HG02938 (cell line): ENCODE data around the gene MFSD11.
A peak's percentile ranks its signal among the peaks of the same experiment; 100 is the strongest.
"Not testable (repeated sequence)": the region's sequence is repeated elsewhere in the genome, so short reads cannot be mapped to it uniquely, and the experiment has no call there.

ENCODE experiments used
- ATAC-seq: cut with Tn5 transposase; IDR thresholded peaks from one replicate; pipeline ENCODE4 v1.9.1; 2021; ENCODE audit warnings: mild to moderate bottlenecking, moderate library complexity; ENCODE audit not compliant: unreplicated experiment

MFSD11 gene

DNA sequence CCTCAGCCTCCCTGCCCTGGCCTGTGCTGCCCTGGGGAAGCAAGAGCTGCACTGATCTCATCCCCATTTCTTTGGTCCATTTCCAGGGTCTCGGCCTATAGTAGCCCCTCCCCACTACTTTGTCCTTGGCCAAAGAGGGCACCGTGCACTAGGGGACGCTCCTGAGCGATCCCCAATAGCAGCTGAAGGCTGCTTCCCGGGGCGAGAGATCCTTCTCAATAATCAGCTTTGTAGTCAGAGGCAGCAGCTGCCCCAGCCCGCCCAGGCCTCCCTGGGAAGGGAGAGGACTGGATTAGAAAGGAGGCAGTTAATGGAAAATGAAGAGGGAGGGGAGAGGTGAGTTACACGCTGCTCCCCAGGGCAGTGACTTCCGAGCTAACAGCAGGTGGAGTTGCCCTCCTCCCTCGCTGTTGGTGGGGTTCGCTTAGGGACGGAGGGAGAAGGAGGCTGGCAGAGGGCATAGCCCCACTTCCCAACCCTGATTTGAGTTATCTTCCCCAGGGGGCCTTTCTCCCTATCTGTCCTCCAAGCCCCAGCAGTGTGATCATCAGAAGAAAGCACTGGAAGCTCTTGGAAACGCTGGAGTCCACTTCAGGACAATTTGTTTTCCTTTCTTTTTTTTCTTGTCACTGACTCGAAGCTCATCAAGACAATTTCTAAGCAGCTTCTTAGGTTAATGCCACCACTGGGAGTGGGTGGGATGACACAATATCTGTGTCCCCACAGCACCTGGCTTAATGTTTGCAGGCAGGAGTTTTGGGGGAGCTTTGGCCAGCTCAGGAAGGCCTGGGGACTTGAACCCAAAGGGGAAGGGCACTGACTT, 29.7 kb upstream of the MFSD11 start:
- ATAC-seq, result no peak

DNA sequence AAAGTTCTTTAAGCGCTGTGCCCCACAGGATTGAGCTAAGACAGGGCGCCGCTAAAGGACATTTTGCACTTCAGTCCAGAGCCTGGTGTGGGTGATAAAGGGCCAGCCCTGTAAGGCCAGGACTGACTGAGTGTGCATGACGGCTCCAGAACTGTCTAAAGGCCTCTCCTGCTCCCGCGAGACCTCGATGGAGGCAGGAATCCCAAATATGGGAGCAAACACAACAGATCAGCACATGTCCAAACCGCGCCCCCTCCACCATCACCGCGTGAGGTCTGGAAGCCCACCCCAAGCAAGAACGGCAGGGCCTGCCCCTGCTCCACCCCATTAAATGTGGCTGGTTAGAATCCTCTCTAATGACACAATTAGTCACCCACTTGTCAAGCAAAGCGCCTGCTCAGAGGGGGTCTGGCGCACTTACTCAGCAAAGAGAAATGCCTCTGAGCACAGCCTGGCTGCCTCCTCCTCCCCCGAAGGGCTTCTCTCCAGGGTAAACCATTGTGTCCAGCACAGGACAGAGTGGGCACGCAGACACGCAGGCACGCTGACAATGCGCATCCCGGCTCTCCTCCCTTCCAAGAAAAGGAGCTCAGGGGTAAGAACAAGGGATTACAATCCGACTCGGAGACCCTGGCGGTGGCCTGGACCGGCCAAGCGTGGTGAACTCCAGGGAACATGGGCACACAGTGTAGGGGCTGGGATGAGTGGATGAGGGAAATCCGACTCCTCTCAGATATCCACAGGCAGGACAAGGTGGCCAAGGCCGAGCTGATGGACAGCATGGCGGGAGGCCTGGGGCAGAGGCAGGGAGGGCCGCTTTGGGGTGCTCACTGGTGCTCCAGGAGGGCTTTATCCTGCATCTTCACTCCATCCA, 28.6 kb upstream of the MFSD11 start:
- ATAC-seq, result no peak

DNA sequence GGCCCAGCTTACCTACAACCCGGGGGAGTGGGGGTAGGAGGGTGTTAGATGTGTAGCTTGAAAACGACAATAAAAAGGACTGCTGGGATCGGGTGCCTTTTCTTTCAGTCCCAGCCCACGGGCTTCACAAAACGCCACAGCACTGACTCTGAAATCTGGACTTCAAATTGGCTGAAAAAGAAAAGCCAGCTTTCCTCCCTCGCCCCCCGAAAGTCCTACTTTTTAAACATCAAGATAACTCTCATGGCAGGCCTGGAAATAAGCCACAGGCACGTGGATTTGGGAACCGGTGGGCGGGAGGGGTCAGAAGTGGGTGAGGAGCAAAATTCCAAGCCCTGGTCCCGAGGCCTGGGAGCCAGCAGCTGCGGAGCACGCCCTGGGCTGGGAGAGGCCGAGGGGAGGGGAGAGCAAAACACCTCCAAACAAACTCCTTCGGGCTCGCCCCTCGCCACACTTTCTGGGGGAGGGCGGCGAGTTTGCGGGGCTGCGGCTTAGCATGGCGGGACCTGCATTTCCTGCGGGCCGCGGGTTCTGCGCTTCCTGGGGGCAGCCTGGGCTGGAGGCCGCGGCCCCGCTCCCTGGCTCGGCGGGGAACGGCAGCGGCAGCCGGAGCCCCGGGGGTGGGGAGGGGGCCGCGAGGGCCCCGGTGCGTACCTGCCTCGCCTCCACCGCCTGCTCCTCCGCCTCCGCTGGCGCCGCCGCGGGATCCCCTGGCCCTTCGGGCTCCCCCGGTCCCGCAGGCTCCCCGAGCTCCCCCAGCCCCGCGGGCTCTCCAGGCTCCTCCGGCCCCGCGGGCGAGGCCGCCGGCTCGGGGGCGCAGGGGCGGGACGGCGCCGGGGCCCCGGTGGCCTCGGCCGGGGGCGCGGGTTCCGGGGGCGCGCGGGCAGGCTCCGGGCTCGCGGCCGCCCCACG, 27.7 kb upstream of the MFSD11 start:
- not testable (repeated sequence) for ATAC-seq

DNA sequence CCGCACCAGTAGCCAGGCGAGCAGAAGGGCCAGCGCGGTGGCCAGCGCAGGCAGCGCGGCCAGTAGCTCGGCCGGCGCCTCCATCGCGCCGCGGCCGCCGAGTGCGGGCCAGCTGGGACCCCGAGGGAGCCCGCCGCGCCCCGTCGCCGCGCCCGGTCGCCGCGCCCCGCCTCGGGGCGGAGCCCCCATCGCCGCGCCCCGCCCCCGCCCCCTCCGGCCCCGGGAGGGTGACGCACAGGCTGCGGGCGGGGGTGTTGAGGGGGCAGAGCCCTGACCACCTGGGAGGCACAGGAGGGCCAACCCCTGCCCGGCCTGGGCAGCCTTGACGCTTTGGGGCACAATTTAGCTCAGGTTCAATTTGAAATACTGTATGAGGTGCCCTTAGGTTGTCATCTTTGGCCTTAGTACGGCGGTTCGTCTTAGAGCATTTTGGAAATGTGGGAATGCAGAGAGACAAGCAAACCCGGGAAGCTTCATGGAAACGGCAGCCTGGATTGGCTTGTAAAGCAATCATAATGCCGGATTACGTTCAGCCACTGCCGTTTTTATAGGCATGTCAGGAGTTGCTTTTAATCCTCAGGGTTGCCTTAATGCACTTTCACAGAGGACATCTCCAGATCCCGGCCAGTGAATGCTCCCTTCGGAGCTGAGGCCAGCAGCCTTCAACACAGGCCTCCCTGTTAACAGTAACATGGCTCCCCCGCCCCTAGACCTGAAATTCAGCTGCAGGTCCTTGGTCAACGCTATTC, 26.9 kb upstream of the MFSD11 start, which contains the start of gene MXRA7:
MXRA7 (minus strand) TSS at position 103 of the 749 bp plus-strand sequence; CDS start at position 84, 19 bp downstream.
- no peak for ATAC-seq

DNA sequence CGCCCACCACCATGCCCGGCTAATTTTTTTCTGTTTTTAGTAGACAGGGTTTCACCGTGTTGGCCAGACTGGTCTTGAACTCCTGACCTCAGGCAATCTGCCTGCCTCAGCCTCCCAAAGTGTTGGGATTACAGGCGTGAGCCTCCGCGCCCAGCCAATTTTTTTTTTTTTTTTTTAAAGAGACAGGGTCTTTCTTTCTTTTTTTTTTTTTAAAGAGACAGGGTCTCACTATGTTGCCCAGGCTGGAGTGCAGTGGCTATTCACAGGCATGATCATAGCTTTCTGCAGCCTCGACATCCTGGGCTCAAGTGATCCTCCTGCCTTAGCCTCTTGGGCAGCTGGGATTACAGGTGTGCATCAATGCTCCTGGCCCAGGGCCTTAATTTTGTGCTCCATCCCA, 25.6 kb upstream of the MFSD11 start:
- ATAC-seq, result not testable (repeated sequence)

DNA sequence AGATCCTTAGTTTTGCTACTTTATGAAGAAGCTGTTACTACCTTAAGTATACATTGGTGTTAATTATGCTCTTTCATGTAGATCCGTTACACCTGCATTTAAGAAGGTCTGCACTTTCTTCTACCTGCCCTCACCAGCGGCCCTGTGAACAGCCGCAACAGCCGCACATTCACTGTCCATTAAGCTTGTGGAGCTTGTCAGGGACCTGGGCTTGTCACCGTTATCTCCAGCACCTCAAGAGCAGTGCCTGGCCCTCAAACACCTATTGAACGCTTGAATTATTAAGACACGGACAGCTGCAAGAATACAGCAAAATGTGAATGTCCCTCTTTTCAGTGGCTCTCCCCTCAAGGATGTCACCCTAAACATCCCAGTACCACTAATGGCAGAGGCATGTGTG, 24.2 kb upstream of the MFSD11 start:
- ATAC-seq, result no peak

DNA sequence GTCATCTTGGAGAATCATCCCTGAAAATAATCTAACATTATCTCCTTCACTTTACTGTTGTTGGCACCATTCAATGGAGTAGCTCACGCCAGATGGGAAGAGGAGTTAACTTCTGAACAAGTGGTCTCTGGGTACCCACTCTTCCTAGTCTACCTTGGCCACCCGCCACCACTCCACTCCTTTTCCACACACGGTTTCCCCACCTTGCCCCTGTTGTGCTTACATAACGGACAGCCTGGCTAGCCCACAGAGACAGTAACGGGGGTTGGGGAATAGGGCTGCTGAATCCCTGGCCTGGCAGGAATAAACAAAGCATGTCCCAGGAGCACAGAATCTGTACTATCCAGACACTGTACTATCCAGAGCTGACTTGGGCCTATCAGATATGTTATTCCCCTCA, 23.6 kb upstream of the MFSD11 start:
- no peak for ATAC-seq

DNA sequence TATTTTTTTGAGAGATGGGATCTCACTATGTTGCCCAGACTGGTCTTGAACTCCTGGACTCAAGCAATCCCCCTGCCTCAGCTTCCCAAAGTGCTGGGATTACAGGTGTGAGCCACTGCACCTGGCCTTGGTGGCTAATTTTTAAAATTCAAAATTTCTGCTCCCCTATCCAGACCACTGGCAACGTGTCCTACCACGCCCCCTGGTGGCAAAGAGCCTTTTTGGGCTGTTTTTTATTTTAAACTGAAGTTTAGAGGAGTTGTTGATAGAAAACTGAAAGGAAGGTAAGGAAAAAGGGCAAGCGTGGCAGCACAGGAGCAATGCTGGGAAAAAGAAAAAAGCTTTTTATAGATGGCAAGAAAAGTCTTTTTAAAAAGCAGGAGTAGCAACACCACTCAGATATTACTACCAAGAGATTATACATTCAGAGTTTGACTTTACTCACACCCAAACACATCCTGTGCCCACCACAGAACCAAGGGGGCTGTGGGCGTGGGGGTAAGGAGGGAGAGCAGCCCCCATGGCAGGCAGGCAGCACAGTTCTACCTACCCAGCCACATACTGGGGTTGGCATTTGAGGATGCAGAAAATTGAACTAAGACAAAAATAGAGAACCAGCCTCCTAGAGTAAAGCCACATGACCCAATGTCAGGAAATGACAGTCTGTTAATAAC, 23.0 kb upstream of the MFSD11 start:
- ATAC-seq, result no peak

DNA sequence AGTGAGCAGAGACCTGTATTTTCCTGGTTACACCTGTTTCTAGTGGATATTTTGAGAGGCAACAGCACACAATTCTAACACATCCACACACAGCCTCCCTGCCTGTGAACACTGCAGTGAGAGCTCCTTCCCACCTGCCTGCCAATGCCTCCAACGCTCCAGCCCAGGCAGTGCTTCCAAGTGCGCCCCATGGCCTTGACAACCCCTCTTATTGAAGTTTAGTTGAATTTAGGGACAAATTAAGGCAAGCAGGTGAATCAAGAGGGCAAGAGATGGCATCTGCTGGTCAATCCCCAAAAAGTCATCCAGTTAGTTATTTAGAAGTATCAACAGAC, 22.5 kb upstream of the MFSD11 start:
- no peak for ATAC-seq

DNA sequence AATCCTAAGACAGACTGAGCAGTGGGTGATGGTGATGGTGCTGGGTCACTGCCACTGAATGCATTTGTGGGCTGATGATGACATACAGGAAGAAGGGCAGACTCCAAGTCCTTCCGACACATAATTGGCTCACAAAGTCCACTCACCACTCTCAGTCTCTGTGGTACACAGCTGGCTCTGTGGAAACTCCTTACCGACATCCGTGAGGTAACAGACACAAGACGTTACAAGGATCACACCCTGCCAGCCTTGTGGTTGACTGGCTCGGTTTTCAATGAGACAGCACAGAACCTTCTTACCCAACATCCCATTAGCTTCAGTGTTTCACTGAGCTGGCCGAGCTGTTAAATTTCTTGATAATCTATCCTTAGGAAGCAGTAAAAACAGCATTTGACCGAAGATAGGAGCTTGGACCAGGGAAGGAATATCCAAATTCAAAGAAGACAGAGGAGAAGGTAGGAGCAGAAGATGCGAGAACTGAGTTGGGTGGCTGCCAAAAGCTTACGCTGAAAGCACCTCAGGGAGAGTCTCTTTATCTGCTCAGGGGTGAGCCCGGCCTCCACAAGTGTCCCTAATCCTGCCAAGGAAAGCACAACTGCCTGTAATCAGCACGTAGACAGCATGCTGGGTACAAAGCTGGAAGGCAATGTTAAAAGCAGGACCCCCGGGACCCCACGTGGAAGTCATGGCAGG, 21.6 kb upstream of the MFSD11 start:
- no peak for ATAC-seq

DNA sequence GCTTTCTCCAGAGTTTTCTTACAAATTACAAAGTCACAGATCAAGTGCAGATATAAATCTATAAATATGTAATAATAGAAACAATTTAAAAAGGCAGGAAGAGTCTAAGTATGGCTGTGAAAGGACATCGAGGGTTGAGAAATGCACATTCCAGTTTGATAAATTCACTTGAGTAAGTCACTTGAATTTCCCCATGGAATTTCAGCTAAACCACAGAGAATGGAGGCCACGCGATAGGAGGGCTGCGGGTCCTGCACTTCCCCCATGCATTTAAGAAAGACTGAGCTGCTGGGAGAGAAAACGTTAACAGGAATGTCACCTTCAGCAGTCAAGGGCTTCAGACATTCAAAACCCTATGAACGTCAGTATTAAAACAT, 21.1 kb upstream of the MFSD11 start:
- no peak for ATAC-seq

DNA sequence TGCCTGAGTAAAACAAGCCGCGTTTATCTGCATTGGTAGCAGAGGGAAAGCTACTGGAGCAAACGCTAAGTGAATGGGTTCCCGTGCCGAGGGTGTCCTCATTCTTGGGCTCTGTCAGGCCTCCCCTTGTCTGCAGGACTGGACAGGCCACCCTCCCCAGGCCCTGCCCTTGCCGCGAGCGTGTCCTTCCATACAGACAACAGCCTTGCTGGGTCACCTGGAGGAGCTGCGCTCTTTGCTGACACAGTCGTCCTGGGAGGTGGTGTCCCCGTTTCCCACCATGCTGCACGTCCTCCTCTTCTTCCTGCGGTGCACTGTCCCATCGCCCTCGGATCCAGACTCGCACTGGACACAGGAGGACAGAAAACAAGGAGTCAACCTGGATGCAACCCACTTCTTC, 19.4 kb upstream of the MFSD11 start:
- no peak for ATAC-seq

DNA sequence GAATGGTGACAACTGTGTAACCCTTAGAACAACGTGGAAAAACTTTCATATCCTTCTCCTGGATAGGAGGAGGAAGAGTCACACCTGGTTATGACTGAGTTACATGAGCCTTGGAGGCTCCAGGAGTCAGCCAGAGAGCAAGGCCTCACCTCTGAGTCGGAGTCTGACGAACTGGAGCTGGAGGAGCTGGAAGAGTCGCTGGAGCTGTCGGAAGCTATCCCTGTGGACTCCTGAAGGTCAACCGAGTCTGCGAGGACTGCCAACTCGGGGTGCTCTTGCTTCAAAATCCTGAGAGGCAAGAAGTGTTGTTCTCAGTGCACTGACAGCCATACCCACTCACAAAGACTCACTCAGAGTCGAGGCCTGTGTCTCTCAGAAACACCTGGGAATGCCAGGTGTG, 17.7 kb upstream of the MFSD11 start:
- ATAC-seq, result no peak

DNA sequence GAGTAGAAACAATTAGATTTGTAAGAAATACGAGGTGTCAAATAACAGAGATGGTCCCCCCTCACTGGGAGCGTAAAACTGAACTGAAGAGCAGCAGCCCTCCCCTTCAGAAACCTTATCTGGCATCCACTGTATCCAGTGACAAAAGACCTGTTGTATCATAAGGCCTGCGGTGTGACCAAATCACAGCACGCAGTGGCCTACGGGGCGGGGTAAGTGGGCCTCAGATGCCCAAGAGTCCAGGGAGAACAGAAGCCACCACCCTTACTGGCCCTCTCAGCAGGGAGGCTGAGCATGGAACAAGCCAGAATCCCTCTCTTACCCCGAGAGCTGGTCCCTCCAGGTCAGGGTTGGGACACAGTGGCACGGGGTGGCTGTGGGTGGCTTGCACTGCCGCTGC, 17.0 kb upstream of the MFSD11 start:
- no peak for ATAC-seq

DNA sequence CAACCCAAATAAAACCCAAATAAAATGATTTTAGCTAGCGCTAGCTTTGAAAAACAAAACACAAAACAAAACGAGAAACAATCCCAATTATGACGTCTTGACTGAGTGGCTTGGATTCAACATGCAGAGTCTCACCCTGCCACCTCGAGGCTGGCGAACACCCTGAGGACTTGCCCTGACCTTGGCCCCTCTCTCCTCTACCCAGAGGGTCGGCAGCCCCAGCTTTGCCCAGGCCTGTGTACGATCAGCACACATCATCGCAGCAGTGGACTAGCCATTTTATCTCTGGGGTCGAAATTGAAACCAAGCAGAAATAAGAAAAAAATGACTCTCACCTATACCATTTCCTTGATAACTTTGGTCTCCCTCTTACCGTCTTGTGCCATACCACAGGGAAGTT, 16.5 kb upstream of the MFSD11 start:
- ATAC-seq, result no peak

DNA sequence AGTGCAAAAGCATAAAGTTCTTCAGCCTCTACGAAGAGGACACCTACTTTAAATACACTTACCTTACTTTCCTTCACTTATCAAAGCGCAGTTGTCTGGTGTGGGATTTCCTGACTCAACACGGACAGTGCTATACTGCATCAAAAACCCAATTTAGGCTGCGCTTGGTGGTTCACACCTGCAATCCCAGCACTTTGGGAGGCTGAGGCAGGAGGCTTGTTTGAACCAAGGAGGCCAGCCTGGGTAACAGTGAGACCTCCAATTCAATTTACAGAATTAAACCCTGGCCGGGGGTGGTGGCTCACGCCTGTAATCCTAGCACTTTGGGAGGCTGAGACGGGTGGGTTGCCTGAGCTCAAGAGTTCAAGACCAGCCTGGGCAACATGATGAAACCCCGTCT, 15.6 kb upstream of the MFSD11 start:
- no peak for ATAC-seq

DNA sequence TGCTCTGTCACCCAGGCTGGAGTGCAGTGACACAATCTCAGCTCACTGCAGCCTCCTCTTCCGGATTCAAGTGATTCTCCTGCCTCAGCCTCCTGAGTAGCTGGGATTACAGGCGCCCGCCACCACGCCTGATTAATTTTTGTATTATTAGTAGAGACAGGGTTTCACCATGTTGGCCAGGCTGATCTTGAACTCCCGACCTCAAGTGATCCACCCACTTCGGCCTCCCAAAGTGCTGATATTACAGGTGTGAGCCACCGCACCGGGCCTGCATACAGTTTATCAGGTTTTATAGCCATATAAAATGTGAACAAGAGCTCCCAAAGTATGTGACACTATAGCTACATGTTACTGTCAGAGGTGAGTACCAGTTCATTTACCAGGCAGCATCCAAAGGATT, 14.9 kb upstream of the MFSD11 start:
- not testable (repeated sequence) for ATAC-seq

DNA sequence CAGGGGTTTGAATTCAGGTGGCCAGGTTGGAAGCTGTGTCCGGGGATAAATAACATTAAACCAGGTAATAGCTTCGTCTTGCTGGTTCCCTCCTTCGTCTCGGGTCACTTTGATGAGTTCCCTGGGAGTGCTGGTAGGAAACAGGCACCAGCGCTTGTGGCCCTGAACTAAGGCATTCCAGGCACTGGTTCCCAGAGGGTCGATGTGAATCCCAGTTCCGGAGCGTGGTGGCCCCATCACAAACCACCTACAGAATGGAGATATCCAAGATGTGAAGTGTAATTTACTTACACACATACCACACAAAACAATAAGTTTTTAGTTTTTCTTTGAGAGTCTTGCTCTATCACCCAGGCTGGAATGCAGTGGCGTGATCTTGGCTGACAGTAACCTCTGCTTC, 14.1 kb upstream of the MFSD11 start:
- no peak for ATAC-seq

DNA sequence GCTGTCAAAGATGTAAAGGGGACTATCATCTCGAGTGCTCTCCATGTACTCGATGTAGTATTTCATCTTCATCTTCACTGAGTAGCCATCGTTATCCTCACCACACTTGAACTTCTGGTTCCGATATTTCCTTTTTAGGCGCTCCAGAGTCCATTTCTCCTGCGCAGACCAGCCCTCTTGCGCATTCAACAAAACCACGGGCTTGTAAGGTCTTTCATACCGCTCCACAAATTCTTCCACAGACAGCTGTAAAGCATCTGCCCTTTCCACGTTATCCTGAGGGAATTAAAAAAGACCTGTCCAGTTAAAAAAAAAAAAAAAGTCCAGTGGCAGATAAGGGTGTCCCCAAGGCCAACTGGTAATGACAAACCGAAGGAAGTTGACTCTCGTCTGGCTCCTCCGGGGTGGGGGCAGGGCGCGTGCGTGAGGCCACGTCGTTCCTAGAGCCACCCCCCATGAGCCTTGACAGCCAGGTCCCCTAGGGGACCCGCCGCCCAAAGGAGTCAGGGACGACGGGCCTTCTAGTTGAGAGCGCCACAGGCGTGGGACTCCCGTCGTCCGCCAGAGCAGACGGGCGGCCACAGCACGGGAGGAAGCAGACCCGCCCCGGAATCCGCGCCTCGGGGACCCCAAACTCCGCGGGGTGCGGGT, 12.2 kb upstream of the MFSD11 start:
- ATAC-seq, result peak; percentile 17
